K562 (cell line): ENCODE results near the gene MADD. TPM values are rescaled to one million over a fixed set of nuclear protein-coding genes. Genes with fewer than 3 reads are reported as not detected.
A peak's percentile ranks its signal among the peaks of the same experiment; 100 is the strongest.

Experiments used
- CBX8 ChIP-seq: fragments of 200-600 bp; sonication (generic); IDR thresholded peaks from 2 replicates; pipeline ENCODE4 v1.6.1; 2012; ENCODE audit warnings: borderline replicate concordance, mixed run types, low read depth, mild to moderate bottlenecking, moderate library complexity, mixed read lengths, low read length, control low read depth, inconsistent platforms; ENCODE audit not compliant: poor library complexity, severe bottlenecking; ENCODE audit errors: extremely low read depth
- CTBP1 ChIP-seq: fragments of 450-650 bp; IDR thresholded peaks from 2 replicates; pipeline ENCODE4 v1.6.1; 2016; ENCODE audit warnings: borderline replicate concordance
- KAT2B ChIP-seq: IDR thresholded peaks from one replicate; pipeline ENCODE4 v1.6.1; 2012; ENCODE audit warnings: low read depth, mild to moderate bottlenecking, control low read depth, inconsistent platforms, low read length, moderate library complexity
- MTA1 ChIP-seq: fragments of 450-650 bp; IDR thresholded peaks from 2 replicates; pipeline ENCODE4 v1.6.1; 2017; ENCODE audit warnings: borderline replicate concordance
- TCF3 ChIP-seq: sonication (generic); formaldehyde crosslinking; IDR thresholded peaks from 2 replicates; pipeline ENCODE4 v1.4.0; 2020; ENCODE audit warnings: mild to moderate bottlenecking, missing genetic modification reagents
- ZFX ChIP-seq: sonication (generic); formaldehyde crosslinking; IDR thresholded peaks from 2 replicates; pipeline ENCODE4 v1.8.0; 2022; ENCODE audit warnings: mild to moderate bottlenecking, missing genetic modification reagents, moderate library complexity
- ZNF263 ChIP-seq: sonication (generic); formaldehyde crosslinking; IDR thresholded peaks from 2 replicates; pipeline ENCODE4 v1.8.0; 2022; ENCODE audit warnings: mild to moderate bottlenecking, missing genetic modification reagents, borderline replicate concordance
- ZNF316 ChIP-seq: fragments of 450-650 bp; IDR thresholded peaks from 2 replicates; pipeline ENCODE4 v1.6.1; 2016
- polyA plus RNA-seq, 8 experiments: library from polyadenylated mRNA; depleted of rRNA in 4 of 8; stranded (reverse) in 5 of 8; unstranded in 3 of 8; fragments of >200 nt; fragmentation: Nextera tagmentation in 2 of 8; fragmentation: Illumina TruSeq in 1 of 8; extraction: Ambion mirVana in 2 of 8; extraction: Trizol in 1 of 8; gene quantifications; 2 replicates each; pipeline versions ENCODE4 v1.2.1 to v1.2.3, GENCODE V29; 2011 to 2014; ENCODE audit warnings: inconsistent platforms in 1 of 8, missing spikeins in 1 of 8
- total RNA-seq, 7 experiments: library from RNA; depleted of rRNA in 6 of 7; stranded (reverse); fragments of >200 nt in 6 of 7; fragmentation: Illumina TruSeq in 2 of 7; extraction: Trizol in 2 of 7; gene quantifications; 2 replicates each; pipeline versions ENCODE4 v1.2.1 to v1.2.3, GENCODE V29; 2011 to 2021; ENCODE audit warnings: low replicate concordance in 1 of 7
- TF ChIP-seq, protein P1 (sequence below), 2 experiments: fragments of 450-650 bp; IDR thresholded peaks; 2 replicates each; pipeline ENCODE4 v1.6.1; 2016; ENCODE audit warnings: mild to moderate bottlenecking in 2 of 2, borderline replicate concordance in 1 of 2, low read depth in 1 of 2, moderate library complexity in 1 of 2
- TF ChIP-seq, protein P2 (sequence below): fragments of 150-350 bp; conservative IDR thresholded peaks from 2 replicates; pipeline ENCODE4 v1.6.1; 2014; ENCODE audit warnings: low read length
- TF ChIP-seq, protein P3 (sequence below): fragments of 250-450 bp; sonication (Bioruptor Pico); IDR thresholded peaks from 2 replicates; pipeline ENCODE4 v1.4.0; 2020; ENCODE audit warnings: mild to moderate bottlenecking, moderate library complexity, borderline replicate concordance

Gene MADD
- total and polyA plus RNA-seq, 9 of the 15 experiments (the other 6 are each of a cell fraction or from before 2014, with no cell fraction given) = 0.68 to 57.6 (median 33.6) TPM

DNA sequence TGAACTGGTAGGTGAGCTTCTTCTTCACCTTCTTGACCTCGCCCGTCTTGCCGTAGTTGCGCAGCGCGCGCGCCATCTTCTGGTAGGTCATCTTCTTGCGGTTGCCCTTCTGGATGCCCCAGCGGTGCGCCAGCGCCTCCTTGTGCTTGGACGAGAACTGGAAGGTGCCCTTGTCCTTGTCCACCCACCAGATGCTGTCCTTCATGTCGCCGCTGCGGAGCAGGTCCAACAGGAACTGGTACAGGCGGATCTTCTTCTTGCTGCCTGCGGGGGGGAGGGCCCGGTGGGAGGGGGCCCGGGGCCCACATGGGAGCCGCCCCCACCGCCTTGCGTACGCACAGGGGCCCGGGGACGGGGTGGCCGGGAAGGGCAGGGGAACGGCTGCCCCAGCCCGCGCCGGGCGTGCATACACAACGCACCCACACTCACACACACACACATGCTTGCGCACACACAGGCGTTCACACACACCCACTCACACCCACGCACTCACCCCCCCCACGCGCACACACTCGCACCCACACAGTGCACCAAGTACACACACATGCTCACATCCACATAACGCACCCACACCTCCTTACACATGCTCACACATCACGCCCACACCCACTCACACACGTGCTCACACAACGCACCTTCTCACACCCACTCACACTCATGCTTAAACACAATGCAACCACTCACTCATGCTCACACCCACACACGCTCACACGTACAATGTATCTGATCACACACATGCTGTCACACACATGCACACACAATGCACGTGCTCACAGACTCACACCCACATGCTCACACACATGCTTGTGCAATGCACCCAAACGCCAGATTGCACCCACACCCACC is 85.6 kb downstream of the MADD start (continued):
- TF ChIP-seq, protein P1, sequence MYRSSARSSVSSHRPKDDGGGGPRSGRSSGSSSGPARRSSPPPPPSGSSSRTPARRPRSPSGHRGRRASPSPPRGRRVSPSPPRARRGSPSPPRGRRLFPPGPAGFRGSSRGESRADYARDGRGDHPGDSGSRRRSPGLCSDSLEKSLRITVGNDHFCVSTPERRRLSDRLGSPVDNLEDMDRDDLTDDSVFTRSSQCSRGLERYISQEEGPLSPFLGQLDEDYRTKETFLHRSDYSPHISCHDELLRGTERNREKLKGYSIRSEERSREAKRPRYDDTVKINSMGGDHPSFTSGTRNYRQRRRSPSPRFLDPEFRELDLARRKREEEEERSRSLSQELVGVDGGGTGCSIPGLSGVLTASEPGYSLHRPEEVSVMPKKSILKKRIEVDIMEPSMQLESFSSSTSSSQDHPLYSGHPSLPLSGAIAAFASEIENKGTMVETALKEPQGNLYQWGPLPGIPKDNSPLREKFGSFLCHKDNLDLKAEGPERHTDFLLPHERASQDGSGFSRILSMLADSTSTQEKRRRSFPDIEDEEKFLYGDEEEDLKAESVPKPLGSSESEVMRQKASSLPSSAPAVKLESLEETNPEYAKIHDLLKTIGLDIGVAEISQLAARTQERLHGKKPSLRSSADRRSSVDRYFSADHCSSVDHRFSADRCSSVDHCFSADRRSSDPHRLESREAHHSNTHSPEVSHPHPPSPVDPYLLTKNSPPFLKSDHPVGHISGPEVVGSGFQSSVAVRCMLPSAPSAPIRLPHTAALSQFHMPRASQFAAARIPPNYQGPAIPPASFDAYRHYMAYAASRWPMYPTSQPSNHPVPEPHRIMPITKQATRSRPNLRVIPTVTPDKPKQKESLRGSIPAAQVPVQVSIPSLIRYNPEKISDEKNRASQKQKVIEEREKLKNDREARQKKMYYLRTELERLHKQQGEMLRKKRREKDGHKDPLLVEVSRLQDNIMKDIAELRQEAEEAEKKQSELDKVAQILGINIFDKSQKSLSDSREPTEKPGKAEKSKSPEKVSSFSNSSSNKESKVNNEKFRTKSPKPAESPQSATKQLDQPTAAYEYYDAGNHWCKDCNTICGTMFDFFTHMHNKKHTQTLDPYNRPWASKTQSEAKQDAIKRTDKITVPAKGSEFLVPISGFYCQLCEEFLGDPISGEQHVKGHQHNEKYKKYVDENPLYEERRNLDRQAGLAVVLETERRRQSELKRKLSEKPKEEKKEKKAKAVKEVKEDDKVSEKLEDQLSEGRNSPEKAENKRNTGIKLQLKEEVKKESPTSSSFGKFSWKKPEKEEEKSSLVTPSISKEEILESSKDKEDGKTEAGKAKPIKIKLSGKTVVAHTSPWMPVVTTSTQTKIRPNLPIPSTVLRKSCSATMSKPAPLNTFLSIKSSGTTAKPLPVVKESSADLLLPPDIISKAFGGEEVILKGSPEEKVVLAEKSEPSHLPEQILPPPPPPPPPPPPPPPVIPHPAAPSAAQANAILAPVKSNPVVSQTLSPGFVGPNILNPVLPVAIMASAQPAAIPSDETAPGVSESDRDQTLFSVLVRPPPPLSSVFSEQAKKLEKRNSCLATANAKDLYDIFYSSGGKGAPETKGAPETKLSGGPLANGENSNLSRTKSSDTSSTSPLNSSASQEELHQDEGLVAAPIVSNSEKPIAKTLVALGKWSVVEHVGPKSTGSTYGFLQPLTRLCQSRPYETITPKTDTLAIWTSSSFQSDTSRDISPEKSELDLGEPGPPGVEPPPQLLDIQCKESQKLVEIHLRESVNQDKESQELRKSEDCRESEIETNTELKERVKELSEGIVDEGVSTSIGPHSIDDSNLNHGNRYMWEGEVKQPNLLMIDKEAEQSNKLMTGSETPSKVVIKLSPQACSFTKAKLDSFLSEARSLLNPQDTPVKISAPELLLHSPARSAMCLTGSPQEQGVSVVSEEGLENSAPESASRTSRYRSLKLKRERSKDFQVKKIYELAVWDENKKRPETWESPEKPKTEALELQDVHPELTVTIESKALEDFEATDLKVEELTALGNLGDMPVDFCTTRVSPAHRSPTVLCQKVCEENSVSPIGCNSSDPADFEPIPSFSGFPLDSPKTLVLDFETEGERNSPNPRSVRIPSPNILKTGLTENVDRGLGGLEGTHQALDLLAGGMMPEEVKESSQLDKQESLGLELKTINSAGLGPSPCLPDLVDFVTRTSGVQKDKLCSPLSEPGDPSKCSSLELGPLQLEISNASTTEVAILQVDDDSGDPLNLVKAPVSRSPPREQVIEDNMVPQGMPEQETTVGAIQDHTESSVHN (IDR thresholded peaks at IDR 0.05; ENCODE audit: borderline replicate concordance in 1 of 2, low read depth in 1 of 2) = no peak
- TF ChIP-seq, protein P2, sequence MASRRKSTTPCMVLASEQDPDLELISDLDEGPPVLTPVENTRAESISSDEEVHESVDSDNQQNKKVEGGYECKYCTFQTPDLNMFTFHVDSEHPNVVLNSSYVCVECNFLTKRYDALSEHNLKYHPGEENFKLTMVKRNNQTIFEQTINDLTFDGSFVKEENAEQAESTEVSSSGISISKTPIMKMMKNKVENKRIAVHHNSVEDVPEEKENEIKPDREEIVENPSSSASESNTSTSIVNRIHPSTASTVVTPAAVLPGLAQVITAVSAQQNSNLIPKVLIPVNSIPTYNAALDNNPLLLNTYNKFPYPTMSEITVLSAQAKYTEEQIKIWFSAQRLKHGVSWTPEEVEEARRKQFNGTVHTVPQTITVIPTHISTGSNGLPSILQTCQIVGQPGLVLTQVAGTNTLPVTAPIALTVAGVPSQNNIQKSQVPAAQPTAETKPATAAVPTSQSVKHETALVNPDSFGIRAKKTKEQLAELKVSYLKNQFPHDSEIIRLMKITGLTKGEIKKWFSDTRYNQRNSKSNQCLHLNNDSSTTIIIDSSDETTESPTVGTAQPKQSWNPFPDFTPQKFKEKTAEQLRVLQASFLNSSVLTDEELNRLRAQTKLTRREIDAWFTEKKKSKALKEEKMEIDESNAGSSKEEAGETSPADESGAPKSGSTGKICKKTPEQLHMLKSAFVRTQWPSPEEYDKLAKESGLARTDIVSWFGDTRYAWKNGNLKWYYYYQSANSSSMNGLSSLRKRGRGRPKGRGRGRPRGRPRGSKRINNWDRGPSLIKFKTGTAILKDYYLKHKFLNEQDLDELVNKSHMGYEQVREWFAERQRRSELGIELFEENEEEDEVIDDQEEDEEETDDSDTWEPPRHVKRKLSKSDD = no peak
- TF ChIP-seq CBX8 (no peak), ZNF316 (no peak), MTA1 (no peak), ZFX (peak; percentile 44; the same call in 1 of the 2 replicates), CTBP1 (peak; percentile 91), TCF3 (CRISPR knock-in tag) (no peak), KAT2B (no peak), ZNF263 (peak; percentile 88; the same call in 1 of the 2 replicates)
- TF ChIP-seq, protein P3, sequence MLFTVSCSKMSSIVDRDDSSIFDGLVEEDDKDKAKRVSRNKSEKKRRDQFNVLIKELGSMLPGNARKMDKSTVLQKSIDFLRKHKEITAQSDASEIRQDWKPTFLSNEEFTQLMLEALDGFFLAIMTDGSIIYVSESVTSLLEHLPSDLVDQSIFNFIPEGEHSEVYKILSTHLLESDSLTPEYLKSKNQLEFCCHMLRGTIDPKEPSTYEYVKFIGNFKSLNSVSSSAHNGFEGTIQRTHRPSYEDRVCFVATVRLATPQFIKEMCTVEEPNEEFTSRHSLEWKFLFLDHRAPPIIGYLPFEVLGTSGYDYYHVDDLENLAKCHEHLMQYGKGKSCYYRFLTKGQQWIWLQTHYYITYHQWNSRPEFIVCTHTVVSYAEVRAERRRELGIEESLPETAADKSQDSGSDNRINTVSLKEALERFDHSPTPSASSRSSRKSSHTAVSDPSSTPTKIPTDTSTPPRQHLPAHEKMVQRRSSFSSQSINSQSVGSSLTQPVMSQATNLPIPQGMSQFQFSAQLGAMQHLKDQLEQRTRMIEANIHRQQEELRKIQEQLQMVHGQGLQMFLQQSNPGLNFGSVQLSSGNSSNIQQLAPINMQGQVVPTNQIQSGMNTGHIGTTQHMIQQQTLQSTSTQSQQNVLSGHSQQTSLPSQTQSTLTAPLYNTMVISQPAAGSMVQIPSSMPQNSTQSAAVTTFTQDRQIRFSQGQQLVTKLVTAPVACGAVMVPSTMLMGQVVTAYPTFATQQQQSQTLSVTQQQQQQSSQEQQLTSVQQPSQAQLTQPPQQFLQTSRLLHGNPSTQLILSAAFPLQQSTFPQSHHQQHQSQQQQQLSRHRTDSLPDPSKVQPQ (CRISPR knock-in tag) = no peak
